DMS114 treated with DMSO at 0.1 percent for 48 hours (cell line): Measurements from ENCODE around the gene SNX32.
A peak's percentile ranks its signal among the peaks of the same experiment; 100 is the strongest.

Source experiments
- DNase-seq: peaks from one replicate; lab custom pipeline; 2025; ENCODE audit not compliant: unreplicated experiment; lab: John Stamatoyannopoulos, UW

Gene SNX32

GRCh38 chr11:65796726-65797601 lies 36.8 kb upstream of the SNX32 start:
- DNase-seq = no peak

GRCh38 chr11:65797711-65798110 lies 36.1 kb upstream of the SNX32 start:
- no peak for DNase-seq

GRCh38 chr11:65798882-65799281 lies 34.9 kb upstream of the SNX32 start:
- no peak for DNase-seq

- DNase-seq = no peak
Measured at GRCh38 chr11:65801153-65801987, 32.4 kb upstream of the SNX32 start.

- DNase-seq = no peak
Measured at GRCh38 chr11:65802841-65803240, 30.9 kb upstream of the SNX32 start.

- DNase-seq = no peak
Measured at GRCh38 chr11:65803797-65804492, 29.8 kb upstream of the SNX32 start.

- no peak for DNase-seq
Measured at GRCh38 chr11:65806979-65807378, 26.8 kb upstream of the SNX32 start.

- DNase-seq = no peak
Measured at GRCh38 chr11:65808744-65809341, 24.9 kb upstream of the SNX32 start.

GRCh38 chr11:65809496-65809895 lies 24.3 kb upstream of the SNX32 start:
- DNase-seq = no peak

GRCh38 chr11:65810046-65810868 lies 23.5 kb upstream of the SNX32 start:
- DNase-seq = no peak

- no peak for DNase-seq
Measured at GRCh38 chr11:65811764-65812475, 21.8 kb upstream of the SNX32 start.

- no peak for DNase-seq
Measured at GRCh38 chr11:65814131-65814985, 19.4 kb upstream of the SNX32 start.

GRCh38 chr11:65814986-65815565 lies 18.7 kb upstream of the SNX32 start:
- DNase-seq = no peak

GRCh38 chr11:65816696-65817095 lies 17.1 kb upstream of the SNX32 start:
- DNase-seq = no peak

GRCh38 chr11:65817312-65817834 lies 16.4 kb upstream of the SNX32 start:
- no peak for DNase-seq

GRCh38 chr11:65817835-65818680 lies 15.7 kb upstream of the SNX32 start:
- peak; percentile 76 for DNase-seq

- DNase-seq = no peak
Measured at GRCh38 chr11:65821107-65821506, 12.7 kb upstream of the SNX32 start.
